Measurements from ENCODE around the gene SH3YL1. TPM values are rescaled to one million over a fixed set of nuclear protein-coding genes. Genes with fewer than 3 reads are reported as not detected.

SH3YL1 gene
- total RNA-seq, 1 donor from 2014 or later = 47.9 TPM

GRCh38 chr2:191311-192190 lies 72.3 kb downstream of the SH3YL1 start:
- Histone ChIP-seq H3K79me2 (ENCODE audit: low read depth) (no peaks in the 10 kb centered on the region), H3K27me3 (no peaks in the 10 kb centered on the region), H3F3A (ENCODE audit: low read depth) (no peaks in the 10 kb centered on the region), H3K27ac (no peak overlapping the region), H3K4me3 (no peak overlapping the region), H4K20me1 (ENCODE audit: low read depth) (no peaks in the 10 kb centered on the region), H2AFZ (replicated peaks) (no peak overlapping the region), H3K9ac (no peak overlapping the region), H3K9me3 (ENCODE audit: low read depth) (no peaks in the 10 kb centered on the region), H3K4me1 (no peaks in the 10 kb centered on the region), H3K4me2 (no peak overlapping the region), H3K36me3 (no peaks in the 10 kb centered on the region)
- H3K36me3 Mint-ChIP-seq = no peaks in the 10 kb centered on the region
- H3K9me3 Mint-ChIP-seq = peaks cover 13% of the 10 kb centered on the region
- H3K27me3 Mint-ChIP-seq (ENCODE audit: insufficient read depth, low read depth) = peaks cover 2% of the 10 kb centered on the region
- no peaks in the 10 kb centered on the region for H3K4me1 Mint-ChIP-seq
- no peak overlapping the region for H3K4me3 Mint-ChIP-seq
- H3K27ac Mint-ChIP-seq = no peak overlapping the region
- TF ChIP-seq EZH2phosphoT487 (IDR thresholded peaks at IDR 0.05) (no peak), EZH2 (IDR thresholded peaks at IDR 0.05) (no peak), CTCF (IDR thresholded peaks at IDR 0.05) (no peak)
- no peak for DNase-seq (ENCODE audit: low spot score)

- H3K4me3 Mint-ChIP-seq = no peak overlapping the region
- DNase-seq (ENCODE audit: low spot score) = no peak
- no peaks in the 10 kb centered on the region for H4K20me1 ChIP-seq (ENCODE audit: low read depth)
- no peak overlapping the region for H3K4me2 ChIP-seq
- H3K4me1 Mint-ChIP-seq = no peaks in the 10 kb centered on the region
- H3K27me3 Mint-ChIP-seq (ENCODE audit: insufficient read depth, low read depth) = peaks cover 2% of the 10 kb centered on the region
- no peak overlapping the region for H2AFZ ChIP-seq (replicated peaks)
- H3K27ac ChIP-seq = no peak overlapping the region
- H3K36me3 Mint-ChIP-seq = no peaks in the 10 kb centered on the region
- no peaks in the 10 kb centered on the region for H3K36me3 ChIP-seq
- TF ChIP-seq EZH2phosphoT487 (IDR thresholded peaks at IDR 0.05) = no peak
- no peak for TF ChIP-seq CTCF (IDR thresholded peaks at IDR 0.05)
- no peak for TF ChIP-seq EZH2 (IDR thresholded peaks at IDR 0.05)
- H3K4me1 ChIP-seq = no peaks in the 10 kb centered on the region
- no peak overlapping the region for H3K4me3 ChIP-seq
- no peaks in the 10 kb centered on the region for H3K79me2 ChIP-seq (ENCODE audit: low read depth)
- H3K27me3 ChIP-seq = no peaks in the 10 kb centered on the region
- H3K9me3 ChIP-seq (ENCODE audit: low read depth) = peaks cover 14% of the 10 kb centered on the region
- peaks cover 32% of the 10 kb centered on the region for H3K9me3 Mint-ChIP-seq
- H3F3A ChIP-seq (ENCODE audit: low read depth) = no peaks in the 10 kb centered on the region
- H3K9ac ChIP-seq = no peak overlapping the region
- no peak overlapping the region for H3K27ac Mint-ChIP-seq
Measured at GRCh38 chr2:187825-188224, 76.0 kb downstream of the SH3YL1 start.

DNA sequence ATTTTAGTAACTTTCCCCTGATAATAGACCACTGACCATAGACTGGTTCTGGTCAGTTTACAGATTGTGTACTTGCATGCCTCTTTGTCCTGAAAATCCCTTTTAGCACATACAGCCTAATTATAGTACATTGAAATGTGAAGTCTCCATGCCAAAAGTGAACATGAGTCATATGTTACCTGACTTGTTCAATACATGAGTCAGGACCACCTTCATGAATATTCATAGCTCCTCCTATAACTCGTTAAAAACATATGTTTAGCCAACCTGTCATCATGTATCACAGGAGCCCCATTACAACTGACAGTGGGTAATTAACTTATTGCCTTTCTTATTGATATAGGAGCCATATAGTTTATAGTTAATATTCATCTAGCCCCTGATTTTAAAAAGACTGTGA lies 78.6 kb downstream of the SH3YL1 start:
- Mint-ChIP-seq H3K36me3 (no peaks in the 10 kb centered on the region), H3K9me3 (peaks cover 24% of the 10 kb centered on the region), H3K27me3 (ENCODE audit: insufficient read depth, low read depth) (peaks cover 2% of the 10 kb centered on the region), H3K4me1 (no peaks in the 10 kb centered on the region), H3K27ac (no peak overlapping the region), H3K4me3 (no peak overlapping the region)
- Histone ChIP-seq H3K36me3 (no peaks in the 10 kb centered on the region), H3K27me3 (no peaks in the 10 kb centered on the region), H3K79me2 (ENCODE audit: low read depth) (no peaks in the 10 kb centered on the region), H3K9me3 (ENCODE audit: low read depth) (peaks cover 23% of the 10 kb centered on the region), H3K4me1 (no peaks in the 10 kb centered on the region), H4K20me1 (ENCODE audit: low read depth) (no peaks in the 10 kb centered on the region), H3K27ac (no peak overlapping the region), H3K9ac (no peak overlapping the region), H2AFZ (replicated peaks) (no peak overlapping the region), H3K4me3 (no peak overlapping the region), H3K4me2 (no peak overlapping the region), H3F3A (ENCODE audit: low read depth) (no peaks in the 10 kb centered on the region)
- TF ChIP-seq EZH2phosphoT487 (IDR thresholded peaks at IDR 0.05) (no peak), EZH2 (IDR thresholded peaks at IDR 0.05) (no peak), CTCF (IDR thresholded peaks at IDR 0.05) (no peak)
- DNase-seq (ENCODE audit: low spot score) = no peak

All from neural progenitor cell (in vitro differentiated cells).